GM23338 (cell line): Measurements from ENCODE around the gene ANKRD6.

Source experiments
- EZH2 ChIP-seq: fragments of 200-600 bp; sonication (generic); IDR thresholded peaks from one replicate; pipeline ENCODE4 v1.8.0; 2017; ENCODE audit warnings: antibody characterized with exemption, mild to moderate bottlenecking, low read depth; ENCODE audit not compliant: unreplicated experiment
- EZH2phosphoT487 ChIP-seq: fragments of 200-600 bp; sonication (generic); IDR thresholded peaks from one replicate; pipeline ENCODE4 v1.8.1; 2018; ENCODE audit warnings: antibody characterized with exemption; ENCODE audit not compliant: unreplicated experiment
- REST ChIP-seq: IDR thresholded peaks from one replicate; pipeline ENCODE4 v1.6.1; 2018; ENCODE audit warnings: antibody characterized with exemption; ENCODE audit not compliant: unreplicated experiment
- ZNF114 ChIP-seq: fragments of 250-450 bp; sonication (Bioruptor Pico); IDR thresholded peaks from 2 replicates; pipeline ENCODE4 v1.5.0; 2020; ENCODE audit warnings: mild to moderate bottlenecking, moderate library complexity
- TF ChIP-seq, protein P1 (sequence below), 2 experiments: fragments of 200-600 bp in 1 of 2; sonication (generic) in 1 of 2; conservative IDR thresholded peaks; 2 replicates each; pipeline versions ENCODE4 v1.5.1 to v1.6.1; 2016 to 2017; ENCODE audit warnings: antibody characterized with exemption in 2 of 2, low read depth in 2 of 2, mild to moderate bottlenecking in 2 of 2, moderate library complexity in 1 of 2

- no peak for TF ChIP-seq EZH2
- TF ChIP-seq, protein P1, sequence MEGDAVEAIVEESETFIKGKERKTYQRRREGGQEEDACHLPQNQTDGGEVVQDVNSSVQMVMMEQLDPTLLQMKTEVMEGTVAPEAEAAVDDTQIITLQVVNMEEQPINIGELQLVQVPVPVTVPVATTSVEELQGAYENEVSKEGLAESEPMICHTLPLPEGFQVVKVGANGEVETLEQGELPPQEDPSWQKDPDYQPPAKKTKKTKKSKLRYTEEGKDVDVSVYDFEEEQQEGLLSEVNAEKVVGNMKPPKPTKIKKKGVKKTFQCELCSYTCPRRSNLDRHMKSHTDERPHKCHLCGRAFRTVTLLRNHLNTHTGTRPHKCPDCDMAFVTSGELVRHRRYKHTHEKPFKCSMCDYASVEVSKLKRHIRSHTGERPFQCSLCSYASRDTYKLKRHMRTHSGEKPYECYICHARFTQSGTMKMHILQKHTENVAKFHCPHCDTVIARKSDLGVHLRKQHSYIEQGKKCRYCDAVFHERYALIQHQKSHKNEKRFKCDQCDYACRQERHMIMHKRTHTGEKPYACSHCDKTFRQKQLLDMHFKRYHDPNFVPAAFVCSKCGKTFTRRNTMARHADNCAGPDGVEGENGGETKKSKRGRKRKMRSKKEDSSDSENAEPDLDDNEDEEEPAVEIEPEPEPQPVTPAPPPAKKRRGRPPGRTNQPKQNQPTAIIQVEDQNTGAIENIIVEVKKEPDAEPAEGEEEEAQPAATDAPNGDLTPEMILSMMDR (conservative IDR thresholded peaks at IDR 0.05; ENCODE audit: low read depth in 2 of 2), result no peak
- TF ChIP-seq REST, result no peak
- TF ChIP-seq EZH2phosphoT487, result no peak
- no peak for TF ChIP-seq ZNF114
Measured at GRCh38 chr6:89638320-89639195, 205.6 kb downstream of the ANKRD6 start, which contains the start of gene LYRM2.
